ENCODE measurements around the gene HIPK4.
"Not testable (repeated sequence)": the region's sequence is repeated elsewhere in the genome, so short reads cannot be mapped to it uniquely, and the experiment has no call there.

The HIPK4 gene

DNA sequence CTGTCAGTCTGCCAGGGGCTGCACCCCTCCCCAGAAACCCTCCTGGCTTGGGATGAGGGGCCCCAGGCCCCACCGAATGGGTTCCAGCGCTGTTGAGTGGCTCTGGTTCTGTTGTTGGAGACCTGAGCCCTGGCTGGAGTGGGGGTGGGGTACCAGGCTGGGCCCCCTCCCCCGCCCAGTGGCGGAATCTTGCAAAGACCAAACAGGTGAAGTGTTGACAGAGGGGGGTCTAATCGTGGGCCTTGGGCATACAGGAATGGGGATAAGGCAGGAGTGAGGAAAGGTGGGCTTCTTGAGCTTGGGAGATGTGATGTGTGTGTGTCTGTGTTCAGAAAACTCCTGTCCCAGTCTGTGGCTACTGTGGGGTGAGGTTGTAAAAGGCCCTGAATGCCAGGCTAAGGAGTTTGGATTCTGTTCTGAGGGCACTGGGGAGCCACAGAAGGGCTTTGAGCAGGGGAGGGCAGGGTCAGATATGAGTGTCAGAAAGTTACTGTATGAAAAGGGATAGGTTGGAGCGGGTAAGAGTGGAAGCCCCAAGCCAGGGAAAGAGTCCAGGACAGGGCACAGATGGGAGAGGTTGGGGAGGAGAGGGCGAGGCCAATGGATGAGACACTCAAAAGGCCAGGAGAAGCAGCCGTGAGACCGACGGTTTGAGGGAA lies at the start of gene HIPK4:
HIPK4 (minus strand) TSS at position 98 of the 659 bp plus-strand sequence. CDS start 279 bp downstream, outside the sequence.
- Histone ChIP-seq H3K4me3 (ENCODE audit: low read length in 2 of 2) (no peak within 1 kb of the TSS), H3K36me3 (ENCODE audit: control insufficient read depth in 2 of 2, insufficient read depth in 2 of 2, low read length in 2 of 2) (no peaks in the 10 kb centered on the region), H3K27me3 (ENCODE audit: control insufficient read depth in 1 of 2, insufficient read depth in 2 of 2, low read length in 2 of 2) (no peaks in the 10 kb centered on the region), H3K27ac (ENCODE audit: low read length) (no peak within 1 kb of the TSS), H3K9ac (ENCODE audit: low read length in 2 of 2) (no peak within 1 kb of the TSS), H3K4me1 (ENCODE audit: control insufficient read depth, insufficient read depth, low read length) (no peaks in the 10 kb centered on the region), H3K9me3 (ENCODE audit: control insufficient read depth in 2 of 2, low read length in 2 of 2) (no peaks in the 10 kb centered on the region)

DNA sequence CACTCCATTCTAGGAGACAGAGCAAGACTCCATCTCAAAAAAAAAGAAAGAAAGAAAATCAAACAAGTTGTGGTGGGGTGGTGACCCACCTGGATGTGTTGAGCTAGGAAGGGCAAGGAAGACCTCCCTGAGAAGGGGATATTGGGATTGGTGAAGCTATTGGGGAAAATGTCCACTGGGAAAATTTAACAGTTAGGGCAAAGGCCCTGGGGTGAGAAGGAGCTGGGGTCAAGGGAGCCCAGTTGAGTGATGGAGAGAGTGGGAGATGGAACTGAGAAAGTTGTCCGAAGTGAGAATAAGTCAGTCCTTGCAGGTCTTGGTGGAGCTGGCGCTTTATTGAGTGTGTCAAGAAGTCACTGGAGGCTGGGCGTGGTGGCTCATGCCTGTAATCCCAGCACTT lies 48.3 kb upstream of the HIPK4 start:
- H3K27ac ChIP-seq (ENCODE audit: low read length): no peak overlapping the region
- peaks cover 32% of the 10 kb centered on the region for H3K4me1 ChIP-seq (ENCODE audit: control insufficient read depth, insufficient read depth, low read length)
- H3K9ac ChIP-seq (ENCODE audit: low read length in 2 of 2): no peak overlapping the region

GRCh38 chr19:40433391-40434216 lies 43.6 kb upstream of the HIPK4 start:
- no peaks in the 10 kb centered on the region for H3K9me3 ChIP-seq (ENCODE audit: control insufficient read depth in 2 of 2, low read length in 2 of 2)
- peak overlapping the region; percentile 92 to 98 for H3K9ac ChIP-seq (ENCODE audit: low read length in 2 of 2)
- H3K27ac ChIP-seq (ENCODE audit: low read length): peak overlapping the region; percentile 98
- no peaks in the 10 kb centered on the region for H3K27me3 ChIP-seq (ENCODE audit: control insufficient read depth in 1 of 2, insufficient read depth in 2 of 2, low read length in 2 of 2)
- peak overlapping the region; percentile 73 to 81 for H3K4me3 ChIP-seq (ENCODE audit: low read length in 2 of 2)
- H3K36me3 ChIP-seq (ENCODE audit: control insufficient read depth in 2 of 2, insufficient read depth in 2 of 2, low read length in 2 of 2): no peaks in the 10 kb centered on the region
- H3K4me1 ChIP-seq (ENCODE audit: control insufficient read depth, insufficient read depth, low read length): peaks cover 21% of the 10 kb centered on the region

More for the DNA sequence above, 48.3 kb upstream of the HIPK4 start:
- Histone ChIP-seq H3K4me3 (ENCODE audit: low read length in 2 of 2) (no peak overlapping the region), H3K27me3 (ENCODE audit: control insufficient read depth in 1 of 2, insufficient read depth in 2 of 2, low read length in 2 of 2) (no peaks in the 10 kb centered on the region), H3K9me3 (ENCODE audit: control insufficient read depth in 2 of 2, low read length in 2 of 2) (no peaks in the 10 kb centered on the region), H3K36me3 (ENCODE audit: control insufficient read depth in 2 of 2, insufficient read depth in 2 of 2, low read length in 2 of 2) (peaks cover 16 to 22% of the 10 kb centered on the region in 2 donors)

- Histone ChIP-seq H3K9ac (ENCODE audit: low read length in 2 of 2) (peak overlapping the region; percentile 92 to 98), H3K4me3 (ENCODE audit: low read length in 2 of 2) (peak overlapping the region; percentile 73 to 81), H3K27ac (ENCODE audit: low read length) (peak overlapping the region; percentile 98), H3K4me1 (ENCODE audit: control insufficient read depth, insufficient read depth, low read length) (peaks cover 21% of the 10 kb centered on the region)
- H3K36me3 ChIP-seq (ENCODE audit: control insufficient read depth in 2 of 2, insufficient read depth in 2 of 2, low read length in 2 of 2); H3K9me3 ChIP-seq (ENCODE audit: control insufficient read depth in 2 of 2, low read length in 2 of 2); H3K27me3 ChIP-seq (ENCODE audit: control insufficient read depth in 1 of 2, insufficient read depth in 2 of 2, low read length in 2 of 2): not testable (repeated sequence)
Measured at GRCh38 chr19:40432760-40433159, 42.8 kb upstream of the HIPK4 start.

GRCh38 chr19:40431698-40432097 lies 41.7 kb upstream of the HIPK4 start:
- no peak overlapping the region for H3K27ac ChIP-seq (ENCODE audit: low read length)
- peaks cover 21% of the 10 kb centered on the region for H3K4me1 ChIP-seq (ENCODE audit: control insufficient read depth, insufficient read depth, low read length)
- H3K4me3 ChIP-seq (ENCODE audit: low read length in 2 of 2): no peak overlapping the region
- no peaks in the 10 kb centered on the region for H3K36me3 ChIP-seq (ENCODE audit: control insufficient read depth in 2 of 2, insufficient read depth in 2 of 2, low read length in 2 of 2)
- no peak overlapping the region for H3K9ac ChIP-seq (ENCODE audit: low read length in 2 of 2)
- no peaks in the 10 kb centered on the region for H3K9me3 ChIP-seq (ENCODE audit: control insufficient read depth in 2 of 2, low read length in 2 of 2)
- no peaks in the 10 kb centered on the region for H3K27me3 ChIP-seq (ENCODE audit: control insufficient read depth in 1 of 2, insufficient read depth in 2 of 2, low read length in 2 of 2)

- not testable (repeated sequence) for H3K27me3 ChIP-seq (ENCODE audit: control insufficient read depth in 1 of 2, insufficient read depth in 2 of 2, low read length in 2 of 2); H3K27ac ChIP-seq (ENCODE audit: low read length); H3K36me3 ChIP-seq (ENCODE audit: control insufficient read depth in 2 of 2, insufficient read depth in 2 of 2, low read length in 2 of 2); H3K9me3 ChIP-seq (ENCODE audit: control insufficient read depth in 2 of 2, low read length in 2 of 2); H3K9ac ChIP-seq (ENCODE audit: low read length in 2 of 2); H3K4me3 ChIP-seq (ENCODE audit: low read length in 2 of 2)
- peaks cover 25% of the 10 kb centered on the region for H3K4me1 ChIP-seq (ENCODE audit: control insufficient read depth, insufficient read depth, low read length)
Measured at GRCh38 chr19:40430242-40430641, 40.3 kb upstream of the HIPK4 start.

GRCh38 chr19:40428197-40428596 lies 38.2 kb upstream of the HIPK4 start:
- H3K9ac ChIP-seq (ENCODE audit: low read length in 2 of 2); H3K27ac ChIP-seq (ENCODE audit: low read length); H3K4me3 ChIP-seq (ENCODE audit: low read length in 2 of 2); H3K9me3 ChIP-seq (ENCODE audit: control insufficient read depth in 2 of 2, low read length in 2 of 2); H3K36me3 ChIP-seq (ENCODE audit: control insufficient read depth in 2 of 2, insufficient read depth in 2 of 2, low read length in 2 of 2); H3K27me3 ChIP-seq (ENCODE audit: control insufficient read depth in 1 of 2, insufficient read depth in 2 of 2, low read length in 2 of 2): not testable (repeated sequence)
- peaks cover 28% of the 10 kb centered on the region for H3K4me1 ChIP-seq (ENCODE audit: control insufficient read depth, insufficient read depth, low read length)

- Histone ChIP-seq H3K27me3 (ENCODE audit: control insufficient read depth in 1 of 2, insufficient read depth in 2 of 2, low read length in 2 of 2) (no peaks in the 10 kb centered on the region), H3K9ac (ENCODE audit: low read length in 2 of 2) (peak within 1 kb of the TSS; percentile 94 to 95), H3K4me3 (ENCODE audit: low read length in 2 of 2) (peak within 1 kb of the TSS; percentile 93 to 95), H3K9me3 (ENCODE audit: control insufficient read depth in 2 of 2, low read length in 2 of 2) (no peaks in the 10 kb centered on the region), H3K27ac (ENCODE audit: low read length) (peak within 1 kb of the TSS; percentile 97), H3K36me3 (ENCODE audit: control insufficient read depth in 2 of 2, insufficient read depth in 2 of 2, low read length in 2 of 2) (peaks cover 9 to 13% of the 10 kb centered on the region in 2 donors), H3K4me1 (ENCODE audit: control insufficient read depth, insufficient read depth, low read length) (peaks cover 39% of the 10 kb centered on the region)
Measured at GRCh38 chr19:40425450-40426287, 35.7 kb upstream of the HIPK4 start, which contains the start of gene SERTAD1. Gene SERTAD1 (minus strand): TSS chr19:40425992. CDS start chr19:40423546, 2,446 bp downstream.

DNA sequence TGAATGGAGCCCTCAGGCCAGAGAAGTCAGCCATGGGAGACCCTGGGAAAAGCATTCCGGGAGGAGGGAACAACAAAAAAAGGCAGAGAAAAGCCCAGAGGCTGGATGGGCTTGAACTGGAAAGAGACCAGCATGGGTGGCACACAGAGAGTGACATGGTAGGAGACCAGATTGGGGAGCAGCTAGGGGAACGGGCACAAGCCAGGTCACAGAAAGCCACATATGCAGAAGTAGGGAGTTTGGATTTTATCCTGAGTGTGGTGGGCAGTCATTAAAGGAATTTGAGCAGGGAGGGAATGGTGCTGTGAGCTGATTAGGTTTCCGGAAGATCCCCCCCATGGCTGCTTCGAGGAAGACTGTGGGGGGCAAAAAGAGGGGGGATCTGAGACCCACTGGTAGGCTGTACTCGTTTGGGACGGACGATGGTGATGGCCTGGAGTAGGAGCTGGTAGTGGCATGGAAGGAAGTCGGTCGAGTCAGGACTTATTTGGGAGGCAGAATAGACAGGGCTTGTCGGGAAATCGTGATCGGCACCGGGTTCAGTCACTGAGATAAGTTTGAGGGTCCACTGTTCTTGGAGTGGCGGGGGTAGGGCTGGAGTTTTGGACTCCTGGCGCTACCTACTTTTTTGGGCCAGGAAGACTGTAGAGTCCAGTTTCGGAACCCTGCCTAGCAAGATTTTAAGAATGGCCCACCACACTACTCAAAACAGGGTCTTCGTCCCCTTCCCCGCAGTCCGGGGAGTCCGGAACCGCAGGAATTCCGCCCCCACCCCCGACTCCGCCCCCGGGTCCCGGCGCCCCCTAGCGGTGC lies 34.9 kb upstream of the HIPK4 start:
- peaks cover 39% of the 10 kb centered on the region for H3K4me1 ChIP-seq (ENCODE audit: control insufficient read depth, insufficient read depth, low read length)

GRCh38 chr19:40423938-40424337 lies 34.0 kb upstream of the HIPK4 start:
- Histone ChIP-seq H3K4me1 (ENCODE audit: control insufficient read depth, insufficient read depth, low read length) (peaks cover 39% of the 10 kb centered on the region), H3K36me3 (ENCODE audit: control insufficient read depth in 2 of 2, insufficient read depth in 2 of 2, low read length in 2 of 2) (peaks cover 9 to 13% of the 10 kb centered on the region in 2 donors), H3K9ac (ENCODE audit: low read length in 2 of 2) (no peak overlapping the region), H3K27me3 (ENCODE audit: control insufficient read depth in 1 of 2, insufficient read depth in 2 of 2, low read length in 2 of 2) (no peaks in the 10 kb centered on the region), H3K27ac (ENCODE audit: low read length) (no peak overlapping the region), H3K9me3 (ENCODE audit: control insufficient read depth in 2 of 2, low read length in 2 of 2) (no peaks in the 10 kb centered on the region), H3K4me3 (ENCODE audit: low read length in 2 of 2) (no peak overlapping the region)

More for the DNA sequence above, 34.9 kb upstream of the HIPK4 start:
- Histone ChIP-seq H3K9ac (ENCODE audit: low read length in 2 of 2) (peak overlapping the region; percentile 94 to 95), H3K27me3 (ENCODE audit: control insufficient read depth in 1 of 2, insufficient read depth in 2 of 2, low read length in 2 of 2) (no peaks in the 10 kb centered on the region), H3K9me3 (ENCODE audit: control insufficient read depth in 2 of 2, low read length in 2 of 2) (no peaks in the 10 kb centered on the region), H3K27ac (ENCODE audit: low read length) (peak overlapping the region; percentile 97), H3K36me3 (ENCODE audit: control insufficient read depth in 2 of 2, insufficient read depth in 2 of 2, low read length in 2 of 2) (peaks cover 9 to 13% of the 10 kb centered on the region in 2 donors), H3K4me3 (ENCODE audit: low read length in 2 of 2) (peak overlapping the region; percentile 93 to 95)
